DOHH2 (cell line): ENCODE results near the gene NAALADL2.

Experiments used
- EZH2phosphoT487 ChIP-seq: fragments of 200-600 bp; sonication (generic); IDR thresholded peaks from 2 replicates; pipeline ENCODE4 v1.6.1; 2017; ENCODE audit warnings: borderline replicate concordance, mild to moderate bottlenecking, antibody characterized with exemption, low read length, moderate library complexity, mixed read lengths
- TF ChIP-seq, protein P1 (sequence below): fragments of 200-600 bp; sonication (generic); IDR thresholded peaks from one replicate; pipeline ENCODE4 v1.5.1; 2014; ENCODE audit warnings: antibody characterized with exemption, mild to moderate bottlenecking, low read depth, low read length; ENCODE audit not compliant: poor library complexity, severe bottlenecking

GRCh38 chr3:174859756-174860155 is 622 bp downstream of the NAALADL2 start:
- TF ChIP-seq, protein P1, sequence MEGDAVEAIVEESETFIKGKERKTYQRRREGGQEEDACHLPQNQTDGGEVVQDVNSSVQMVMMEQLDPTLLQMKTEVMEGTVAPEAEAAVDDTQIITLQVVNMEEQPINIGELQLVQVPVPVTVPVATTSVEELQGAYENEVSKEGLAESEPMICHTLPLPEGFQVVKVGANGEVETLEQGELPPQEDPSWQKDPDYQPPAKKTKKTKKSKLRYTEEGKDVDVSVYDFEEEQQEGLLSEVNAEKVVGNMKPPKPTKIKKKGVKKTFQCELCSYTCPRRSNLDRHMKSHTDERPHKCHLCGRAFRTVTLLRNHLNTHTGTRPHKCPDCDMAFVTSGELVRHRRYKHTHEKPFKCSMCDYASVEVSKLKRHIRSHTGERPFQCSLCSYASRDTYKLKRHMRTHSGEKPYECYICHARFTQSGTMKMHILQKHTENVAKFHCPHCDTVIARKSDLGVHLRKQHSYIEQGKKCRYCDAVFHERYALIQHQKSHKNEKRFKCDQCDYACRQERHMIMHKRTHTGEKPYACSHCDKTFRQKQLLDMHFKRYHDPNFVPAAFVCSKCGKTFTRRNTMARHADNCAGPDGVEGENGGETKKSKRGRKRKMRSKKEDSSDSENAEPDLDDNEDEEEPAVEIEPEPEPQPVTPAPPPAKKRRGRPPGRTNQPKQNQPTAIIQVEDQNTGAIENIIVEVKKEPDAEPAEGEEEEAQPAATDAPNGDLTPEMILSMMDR = no peak
- TF ChIP-seq EZH2phosphoT487 = no peak
